ENCODE measurements around the gene CSF3R.

- TF ChIP-seq CTCF (conservative IDR thresholded peaks at IDR 0.05; ENCODE audit: low read length) = no peak
- no peak for TF ChIP-seq EZH2phosphoT487 (IDR thresholded peaks at IDR 0.05; ENCODE audit: borderline replicate concordance, low read depth, low read length)
These were observed 47.1 kb upstream of the CSF3R start for GRCh38 chr1:36529769-36530260.

All from OCI-LY7 (cell line).